ENCODE results near the gene NBR1.
"Not testable (repeated sequence)": the region's sequence is repeated elsewhere in the genome, so short reads cannot be mapped to it uniquely, and the experiment has no call there.

NBR1 gene

GRCh38 chr17:43215341-43215740 is 44.3 kb downstream of the NBR1 start:
- DNase-seq, result no peak

GRCh38 chr17:43216369-43216761 is 45.4 kb downstream of the NBR1 start:
- no peak for DNase-seq

- DNase-seq, result no peak
Observed at GRCh38 chr17:43216762-43217613, 46.0 kb downstream of the NBR1 start.

- no peak for DNase-seq
Observed at GRCh38 chr17:43217614-43218087, 46.6 kb downstream of the NBR1 start.

- no peak for DNase-seq
Observed at GRCh38 chr17:43219001-43219400, 48.0 kb downstream of the NBR1 start.

GRCh38 chr17:43219746-43220380 is 48.8 kb downstream of the NBR1 start:
- no peak for DNase-seq

GRCh38 chr17:43220511-43221125 is 49.6 kb downstream of the NBR1 start:
- DNase-seq, result no peak

- no peak for DNase-seq
Observed at GRCh38 chr17:43224146-43224705, 53.2 kb downstream of the NBR1 start.

- DNase-seq, result no peak
Observed at GRCh38 chr17:43226393-43226792, 55.4 kb downstream of the NBR1 start.

GRCh38 chr17:43228020-43228782 is 57.2 kb downstream of the NBR1 start, which contains the start of gene CCDC200:
Gene CCDC200, minus strand, starts transcription at chr17:43228623. Its CDS starts 69 bp downstream, at chr17:43228554.
- DNase-seq, result not testable (repeated sequence)

GRCh38 chr17:43231205-43232020 is 60.4 kb downstream of the NBR1 start:
- not testable (repeated sequence) for DNase-seq

GRCh38 chr17:43232021-43232699 is 61.1 kb downstream of the NBR1 start:
- not testable (repeated sequence) for DNase-seq

GRCh38 chr17:43233263-43233662 is 62.2 kb downstream of the NBR1 start:
- DNase-seq, result not testable (repeated sequence)

- DNase-seq, result not testable (repeated sequence)
Observed at GRCh38 chr17:43233877-43234276, 62.9 kb downstream of the NBR1 start, which contains the start of gene RNU2-1. Gene RNU2-1, minus strand, starts transcription at chr17:43233977.

- not testable (repeated sequence) for DNase-seq
Observed at GRCh38 chr17:43239597-43239996, 68.6 kb downstream of the NBR1 start.

GRCh38 chr17:43240596-43241352 is 69.8 kb downstream of the NBR1 start:
- DNase-seq, result not testable (repeated sequence)

GRCh38 chr17:43246456-43246855 is 75.4 kb downstream of the NBR1 start:
- DNase-seq, result not testable (repeated sequence)

Data from cortex of kidney (tissue), 1 donor.